ENCODE measurements around the gene GAK. TPM values are rescaled to one million over a fixed set of nuclear protein-coding genes. Genes with fewer than 3 reads are reported as not detected.

Gene GAK
- total RNA-seq, 4 donors from 2014 or later: 50.6 to 1,098 (median 104) TPM

GRCh38 chr4:901192-901910 is 30.8 kb downstream of the GAK start:
- TF ChIP-seq CTCF (IDR thresholded peaks at IDR 0.05) (no peak), POLR2A (IDR thresholded peaks at IDR 0.05) (no peak)
- H3K36me3 ChIP-seq: no peaks in the 10 kb centered on the region
- intact Hi-C loops (cut with DNase I; ENCODE audit: low total_unique reads): no loop called here

GRCh38 chr4:900721-901120 is 31.4 kb downstream of the GAK start:
- Histone ChIP-seq H3K4me3 (no peak overlapping the region), H3K9me3 (no peaks in the 10 kb centered on the region), H3K4me1 (no peaks in the 10 kb centered on the region), H3K27me3 (no peaks in the 10 kb centered on the region), H3K27ac (no peak overlapping the region), H3K36me3 (no peaks in the 10 kb centered on the region)
- TF ChIP-seq POLR2A (IDR thresholded peaks at IDR 0.05): no peak
- no peak for TF ChIP-seq CTCF (IDR thresholded peaks at IDR 0.05)
- intact Hi-C loops (cut with DNase I; ENCODE audit: low total_unique reads): no loop called here
- no peak for DNase-seq

More at GRCh38 chr4:901192-901910, 30.8 kb downstream of the GAK start:
- no peak for DNase-seq
- Histone ChIP-seq H3K9me3 (no peaks in the 10 kb centered on the region), H3K27ac (no peak overlapping the region), H3K4me3 (no peak overlapping the region), H3K4me1 (no peaks in the 10 kb centered on the region), H3K27me3 (no peaks in the 10 kb centered on the region)

- Histone ChIP-seq H3K9me3 (no peaks in the 10 kb centered on the region), H3K27ac (no peak overlapping the region), H3K4me1 (no peaks in the 10 kb centered on the region), H3K27me3 (no peaks in the 10 kb centered on the region), H3K4me3 (no peak overlapping the region), H3K36me3 (no peaks in the 10 kb centered on the region)
- intact Hi-C loops (cut with DNase I; ENCODE audit: low total_unique reads): no loop called here
- TF ChIP-seq CTCF (IDR thresholded peaks at IDR 0.05): no peak
- TF ChIP-seq POLR2A (IDR thresholded peaks at IDR 0.05): no peak
- no peak for DNase-seq
Measured at GRCh38 chr4:900073-900472, 32.0 kb downstream of the GAK start.

- H3K4me3 ChIP-seq: no peak overlapping the region
- intact Hi-C loops (cut with DNase I; ENCODE audit: low total_unique reads): no loop called here
Measured at GRCh38 chr4:899556-899906, 32.6 kb downstream of the GAK start.

More at GRCh38 chr4:899556-899906, 32.6 kb downstream of the GAK start:
- H3K9me3 ChIP-seq: no peaks in the 10 kb centered on the region
- H3K4me1 ChIP-seq: no peaks in the 10 kb centered on the region
- H3K27me3 ChIP-seq: no peaks in the 10 kb centered on the region
- TF ChIP-seq CTCF (IDR thresholded peaks at IDR 0.05) (no peak), POLR2A (IDR thresholded peaks at IDR 0.05) (no peak)
- DNase-seq: no peak
- H3K36me3 ChIP-seq: no peaks in the 10 kb centered on the region
- no peak overlapping the region for H3K27ac ChIP-seq
